Stimulated activated CD8-positive, alpha-beta memory T cell treated with anti-CD3 and anti-CD28 coated beads, Interleukin-12 subunit alpha, Interleukin-12 subunit beta, amount 100 ng/mL, for 1 hour (primary cell): ENCODE results near the gene ATP4A.

Source experiments
- DNase-seq: peaks from one replicate; pipeline ENCODE4 v3.0.0-alpha.2; 2020; ENCODE audit warnings: low read depth

Gene ATP4A

GRCh38 chr19:35549174-35549788 is 14.2 kb downstream of the ATP4A start:
- peak; percentile 45 for DNase-seq

GRCh38 chr19:35546532-35546931 is 16.9 kb downstream of the ATP4A start:
- DNase-seq: no peak

GRCh38 chr19:35545855-35546381 is 17.5 kb downstream of the ATP4A start:
- peak; percentile 7 for DNase-seq

- DNase-seq: peak; percentile 64
These were observed 18.2 kb downstream of the ATP4A start, which contains the start of gene TMEM147 for GRCh38 chr19:35545001-35545854. Gene TMEM147 (plus strand): TSS chr19:35545626. CDS start chr19:35545740, 114 bp downstream.

- DNase-seq: no peak
These were observed 19.2 kb downstream of the ATP4A start for GRCh38 chr19:35544110-35544802.

GRCh38 chr19:35543280-35544109 is 20.0 kb downstream of the ATP4A start:
- no peak for DNase-seq

- DNase-seq: no peak
These were observed 21.2 kb downstream of the ATP4A start for GRCh38 chr19:35542209-35542608.

- no peak for DNase-seq
These were observed 23.0 kb downstream of the ATP4A start for GRCh38 chr19:35540356-35540927.

- DNase-seq: no peak
These were observed 23.6 kb downstream of the ATP4A start for GRCh38 chr19:35539850-35540249.

GRCh38 chr19:35539314-35539713 is 24.1 kb downstream of the ATP4A start:
- DNase-seq: no peak

- DNase-seq: no peak
These were observed 28.5 kb downstream of the ATP4A start for GRCh38 chr19:35534803-35535480.

GRCh38 chr19:35533822-35534392 is 29.6 kb downstream of the ATP4A start:
- peak; percentile 22 for DNase-seq

- no peak for DNase-seq
These were observed 30.1 kb downstream of the ATP4A start, which contains the start of gene GAPDHS for GRCh38 chr19:35533201-35533821. Gene GAPDHS (plus strand): TSS chr19:35533456. CDS start chr19:35533528, 72 bp downstream.

GRCh38 chr19:35531291-35531690 is 32.2 kb downstream of the ATP4A start:
- no peak for DNase-seq

GRCh38 chr19:35529241-35530218 is 33.9 kb downstream of the ATP4A start:
- no peak for DNase-seq

- no peak for DNase-seq
These were observed 35.0 kb downstream of the ATP4A start, which contains the start of gene SBSN for GRCh38 chr19:35528218-35529038. Gene SBSN (minus strand): TSS chr19:35528311. CDS start chr19:35528281, 30 bp downstream.

GRCh38 chr19:35525873-35526272 is 37.6 kb downstream of the ATP4A start:
- no peak for DNase-seq
